PC-3 (cell line): ENCODE results near the gene DPH2.

Source experiments
- CTCF ChIP-seq: fragments of 300-600 bp; sonication (generic); conservative IDR thresholded peaks from 2 replicates; pipeline ENCODE4 v1.5.1; 2017; ENCODE audit warnings: antibody characterized with exemption, low read depth, mild to moderate bottlenecking, low read length
- EZH2phosphoT487 ChIP-seq: fragments of 300-600 bp; sonication (generic); IDR thresholded peaks from 2 replicates; pipeline ENCODE4 v1.6.1; 2018; ENCODE audit warnings: mild to moderate bottlenecking, antibody characterized with exemption, low read length, borderline replicate concordance

- TF ChIP-seq CTCF = no peak
- no peak for TF ChIP-seq EZH2phosphoT487
Measured at GRCh38 chr1:43960798-43961197, 9.0 kb upstream of the DPH2 start.
